Adrenal gland (tissue), 12 donors: ENCODE measurements around the gene NPIPB8. TPM values are rescaled to one million over a fixed set of nuclear protein-coding genes. Genes with fewer than 3 reads are reported as not detected.
A peak's percentile ranks its signal among the peaks of the same experiment; 100 is the strongest.
"Not testable (repeated sequence)": the region's sequence is repeated elsewhere in the genome, so short reads cannot be mapped to it uniquely, and the experiment has no call there.

Experiments used
- DNase-seq, 7 donors: peaks; one replicate each; pipeline ENCODE4 v3.0.0-alpha.2; 2019 to 2020
- H3K27ac ChIP-seq, 5 donors: fragments of 200-600 bp; sonication (generic) in 4 of 5; 1 replicate in 3 of 5; 2 replicates in 2 of 5; pipeline versions ENCODE4 v1.5.1 to v1.8.0; 2016 to 2020; ENCODE audit warnings: mild to moderate bottlenecking in 1 of 5
- H3K27me3 ChIP-seq: fragments of 200-600 bp; 2 replicates; pipeline ENCODE4 v1.8.0; 2021
- H3K36me3 ChIP-seq, 2 donors: fragments of 200-600 bp; replicated peaks in 1 of 2; 1 replicate in 1 of 2; 2 replicates in 1 of 2; pipeline versions ENCODE4 v1.5.1 to v1.8.0; 2018 to 2022
- H3K4me1 ChIP-seq, 2 donors: fragments of 200-600 bp; replicated peaks in 1 of 2; 1 replicate in 1 of 2; 2 replicates in 1 of 2; pipeline versions ENCODE4 v1.5.1 to v1.8.0; 2018 to 2021
- H3K4me3 ChIP-seq, 4 donors: fragments of 200-600 bp; sonication (generic) in 3 of 4; one replicate each; pipeline ENCODE4 v1.5.1; 2016 to 2018
- H3K9me3 ChIP-seq, 3 donors: fragments of 200-600 bp; sonication (generic) in 1 of 3; replicated peaks in 1 of 3; 1 replicate in 2 of 3; 2 replicates in 1 of 3; pipeline versions ENCODE4 v1.5.1 to v1.8.0; 2016 to 2021
- POLR2A ChIP-seq, 2 donors: fragments of 450-650 bp; IDR thresholded peaks; one replicate each; pipeline ENCODE4 v1.6.1; 2017; ENCODE audit warnings: antibody characterized with exemption in 2 of 2, mild to moderate bottlenecking in 2 of 2, moderate library complexity in 1 of 2
- WGBS, 4 donors: extraction: QIAGEN DNeasy Blood & Tissue Kit in 2 of 4; methylation state at CpG; one replicate each; pipeline versions ENCODE4 v1.1.5 to v1.1.7; 2013 to 2017; 5-methylcytosine and 5-hydroxymethylcytosine counted together
- intact Hi-C, 2 donors: fragments of 100-400 bp; cut with DNase I; formaldehyde crosslinking; loops; one replicate each; pipeline versions ENCODE4 v1.14.1 to v1.15.0; 2022 to 2023
- polyA plus RNA-seq, 3 donors: library from polyadenylated mRNA; stranded (reverse); fragments of 200-250 nt in 2 of 3; fragments of 350-450 nt in 1 of 3; fragmentation: Illumina TruSeq in 1 of 3; extraction: RNeasy Lipid Tissue Mini Kit (QIAGEN cat#74804) in 1 of 3; gene quantifications; one replicate each; pipeline ENCODE4 v1.2.3, GENCODE V29; 2013 to 2014
- total RNA-seq, 9 donors: library from RNA; depleted of rRNA in 4 of 9; stranded (reverse); fragments of >200 nt in 4 of 9; fragments of 120-200 nt in 1 of 9; fragmentation: NEBNext Ultra II Directional in 1 of 9; extraction: Animal tissue kit (Norgen Biotek cat#: 25700) in 1 of 9; gene quantifications; one replicate each; pipeline versions ENCODE4 v1.1.0 to v1.2.4, GENCODE V29; 2013 to 2023
- TF ChIP-seq, protein P1 (sequence below), 6 experiments: fragments of 450-650 bp in 4 of 6; fragments of 200-600 bp in 2 of 6; sonication (generic) in 1 of 6; IDR thresholded peaks; 1 replicate in 5 of 6; 2 replicates in 1 of 6; pipeline versions ENCODE4 v1.5.1 to v1.8.0; 2016 to 2021; ENCODE audit warnings: antibody characterized with exemption in 6 of 6, mild to moderate bottlenecking in 2 of 6, moderate library complexity in 1 of 6
- donor health status: healthy with polysubstance abuse.
- donor health status: Bipolar disorder and iron deficiency.
- donor health status: DM: yes; HTN: yes; CAD: no.
- donor health status: DM: no; HTN: no; CAD: no.
- donor health status: DM: no; HTN: no; CAD: no.
- donor health status: DM: yes; HTN: yes; CAD: no.

Gene NPIPB8
- total and polyA plus RNA-seq, 12 donors = 1.8 TPM; not detected in 11

DNA sequence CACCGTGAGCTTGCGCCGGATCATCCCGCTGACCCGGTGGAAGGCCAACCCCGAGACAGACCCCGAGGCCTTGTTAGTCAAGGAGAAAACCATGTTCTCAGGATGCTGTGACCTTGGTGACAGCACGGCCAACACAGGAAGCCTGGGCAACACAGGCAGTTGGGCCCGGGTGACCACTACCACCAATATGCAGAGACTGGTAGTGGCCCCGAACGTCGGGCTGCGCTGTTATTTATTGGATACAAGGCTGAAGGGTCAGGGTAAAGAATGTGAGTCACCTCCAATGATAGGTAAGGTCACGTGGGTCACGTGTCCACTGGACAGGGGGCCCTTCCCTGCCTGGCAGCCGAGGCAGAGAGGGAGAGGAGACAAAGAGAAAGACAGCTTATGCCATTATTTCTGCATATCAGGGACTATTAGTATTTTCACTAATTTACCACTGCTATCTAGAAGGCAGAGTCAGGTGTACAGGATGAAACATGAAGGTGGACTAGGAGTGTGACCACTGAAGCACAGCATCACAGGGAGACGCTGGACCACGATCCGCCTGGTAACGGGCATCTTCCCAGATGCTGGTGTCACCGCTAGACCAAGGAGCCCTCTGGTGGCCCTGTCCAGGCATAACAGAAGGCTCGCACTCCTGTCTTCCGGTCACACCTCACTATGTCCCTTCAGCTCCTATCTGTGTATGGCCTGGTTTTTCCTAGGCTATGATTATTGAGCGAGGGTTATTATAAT is 22.2 kb upstream of the NPIPB8 start:
- H3K27ac ChIP-seq, intact Hi-C loops, H3K4me3 ChIP-seq, H3K36me3 ChIP-seq, H3K4me1 ChIP-seq, H3K27me3 ChIP-seq, H3K9me3 ChIP-seq: not testable (repeated sequence)
- TF ChIP-seq, protein P1, sequence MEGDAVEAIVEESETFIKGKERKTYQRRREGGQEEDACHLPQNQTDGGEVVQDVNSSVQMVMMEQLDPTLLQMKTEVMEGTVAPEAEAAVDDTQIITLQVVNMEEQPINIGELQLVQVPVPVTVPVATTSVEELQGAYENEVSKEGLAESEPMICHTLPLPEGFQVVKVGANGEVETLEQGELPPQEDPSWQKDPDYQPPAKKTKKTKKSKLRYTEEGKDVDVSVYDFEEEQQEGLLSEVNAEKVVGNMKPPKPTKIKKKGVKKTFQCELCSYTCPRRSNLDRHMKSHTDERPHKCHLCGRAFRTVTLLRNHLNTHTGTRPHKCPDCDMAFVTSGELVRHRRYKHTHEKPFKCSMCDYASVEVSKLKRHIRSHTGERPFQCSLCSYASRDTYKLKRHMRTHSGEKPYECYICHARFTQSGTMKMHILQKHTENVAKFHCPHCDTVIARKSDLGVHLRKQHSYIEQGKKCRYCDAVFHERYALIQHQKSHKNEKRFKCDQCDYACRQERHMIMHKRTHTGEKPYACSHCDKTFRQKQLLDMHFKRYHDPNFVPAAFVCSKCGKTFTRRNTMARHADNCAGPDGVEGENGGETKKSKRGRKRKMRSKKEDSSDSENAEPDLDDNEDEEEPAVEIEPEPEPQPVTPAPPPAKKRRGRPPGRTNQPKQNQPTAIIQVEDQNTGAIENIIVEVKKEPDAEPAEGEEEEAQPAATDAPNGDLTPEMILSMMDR (IDR thresholded peaks at IDR 0.05) = peak; percentile 48 to 87 (median 73)
- DNase-seq = peak; percentile 67 to 92 (median 79)
- WGBS, 4 donors = 36 to 39% (median 38%) methylated on average over 14 to 17 of the region's 24 CpGs

DNA sequence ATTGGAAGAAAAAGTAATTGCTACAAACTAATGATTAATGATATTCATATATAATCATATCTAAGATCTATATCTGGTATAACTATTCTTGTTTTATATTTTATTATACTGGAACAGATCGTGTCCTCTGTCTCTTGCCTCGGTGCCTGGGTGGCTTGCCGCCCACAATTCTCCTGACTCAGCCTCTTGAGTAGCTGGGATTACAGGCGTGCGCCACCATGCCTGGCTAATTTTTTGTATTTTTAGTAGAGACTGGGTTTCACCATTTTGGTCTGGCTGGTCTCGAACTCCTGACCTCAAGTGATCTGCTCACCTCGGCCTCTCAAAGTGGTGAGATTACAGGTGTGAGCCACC is 21.7 kb upstream of the NPIPB8 start:
- H3K4me3 ChIP-seq, H3K36me3 ChIP-seq, H3K4me1 ChIP-seq, H3K27ac ChIP-seq, intact Hi-C loops, H3K27me3 ChIP-seq, H3K9me3 ChIP-seq: not testable (repeated sequence)
- TF ChIP-seq, protein P1 (IDR thresholded peaks at IDR 0.05) = peak in 1 of 6 experiments; percentile 2
- peak in 1 of 7 donors; percentile 13 for DNase-seq
- 65 to 73% (median 68%) methylated on average over 7 of the region's 7 CpGs for WGBS, 4 donors

DNA sequence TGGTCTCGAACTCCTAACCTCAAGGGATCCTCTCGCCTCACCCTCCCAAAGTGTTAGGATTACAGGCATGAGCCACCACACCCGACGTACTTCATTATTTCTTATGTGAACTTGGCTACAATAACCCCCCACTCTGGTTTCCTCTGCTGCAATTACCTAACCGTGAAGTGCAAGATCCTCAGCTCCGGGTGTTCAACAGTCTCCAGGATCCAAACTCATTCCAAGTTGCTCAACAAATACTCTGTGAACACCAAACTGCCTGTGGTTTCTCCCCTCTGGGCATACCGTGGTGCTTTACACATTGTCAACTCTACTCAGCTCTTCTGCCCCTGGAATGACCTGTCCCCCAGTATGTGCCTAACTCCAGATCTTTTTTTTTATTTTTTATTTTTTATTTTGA is 21.2 kb upstream of the NPIPB8 start:
- Histone ChIP-seq H3K4me3 (no peak overlapping the region), H3K27me3 (no peaks in the 10 kb centered on the region), H3K27ac (no peak overlapping the region), H3K9me3 (no peaks in the 10 kb centered on the region), H3K4me1 (no peaks in the 10 kb centered on the region), H3K36me3 (peaks cover 0 to 7% of the 10 kb centered on the region in 2 donors)
- 71 to 79% (median 78%) methylated on average over 7 of the region's 7 CpGs for WGBS, 4 donors
- TF ChIP-seq POLR2A (IDR thresholded peaks at IDR 0.05) = no peak
- TF ChIP-seq, protein P1 (IDR thresholded peaks at IDR 0.05) = no peak
- intact Hi-C loops = no loop called here
- peak in 1 of 7 donors; percentile 12 for DNase-seq

DNA sequence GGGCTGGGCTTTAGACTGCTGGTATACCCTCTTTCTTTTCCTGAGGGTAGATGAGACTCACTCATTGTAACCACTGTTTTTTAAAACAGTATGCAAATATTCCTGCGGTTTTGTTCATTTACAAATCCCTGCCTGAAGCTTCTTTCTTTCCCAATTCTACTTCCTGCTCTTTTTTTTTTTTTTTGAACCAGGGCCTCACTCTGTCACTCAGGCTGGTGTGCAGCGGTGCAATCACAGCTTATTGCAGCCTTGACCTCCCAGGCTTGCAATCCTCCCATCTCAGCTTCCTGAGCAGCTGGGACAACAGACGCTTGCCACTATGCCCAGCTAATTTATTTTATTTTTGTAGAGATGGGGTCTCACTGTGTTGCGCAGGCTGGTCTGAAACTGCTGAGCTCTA is 20.0 kb upstream of the NPIPB8 start:
- DNase-seq = peak in 4 of 7 donors; percentile 48 to 75 (median 74)
- no peak for TF ChIP-seq POLR2A (IDR thresholded peaks at IDR 0.05)
- TF ChIP-seq, protein P1 (IDR thresholded peaks at IDR 0.05) = no peak
- H3K4me1 ChIP-seq = peaks cover 0 to 8% of the 10 kb centered on the region in 2 donors
- H3K4me3 ChIP-seq = no peak overlapping the region
- H3K27ac ChIP-seq = peak overlapping the region in 2 of 5 donors; percentile 5 to 37
- no peaks in the 10 kb centered on the region for H3K9me3 ChIP-seq
- intact Hi-C loops = no loop called here
- peaks cover 0 to 7% of the 10 kb centered on the region in 2 donors for H3K36me3 ChIP-seq
- H3K27me3 ChIP-seq = no peaks in the 10 kb centered on the region
- WGBS, 4 donors = 25 to 38% (median 34%) methylated on average over 4 of the region's 4 CpGs

DNA sequence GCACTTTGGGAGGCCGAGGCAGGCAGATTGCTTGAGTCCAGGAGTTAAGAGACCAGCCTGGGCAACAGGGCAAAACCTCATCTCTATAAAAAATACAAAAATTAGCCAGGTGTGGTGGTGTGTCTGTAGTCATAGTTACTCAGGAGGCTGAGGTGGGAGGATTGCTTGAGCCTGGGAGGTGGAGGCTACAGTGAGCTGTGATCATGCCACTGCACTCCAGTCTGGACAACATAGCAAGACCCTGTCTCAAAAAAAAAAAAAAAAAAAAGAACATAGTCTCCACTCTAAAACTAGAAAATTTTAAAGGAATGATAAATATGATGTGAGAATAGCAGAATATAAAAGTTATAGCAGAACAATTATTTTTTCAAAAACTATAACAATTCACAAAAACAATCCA is 17.5 kb upstream of the NPIPB8 start:
- 89 to 94% (median 93%) methylated on average over 1 of the region's 1 CpG for WGBS, 4 donors
- H3K27ac ChIP-seq, H3K27me3 ChIP-seq, H3K9me3 ChIP-seq, H3K4me3 ChIP-seq, intact Hi-C loops, H3K4me1 ChIP-seq, DNase-seq, H3K36me3 ChIP-seq: not testable (repeated sequence)
